ENCODE data around the gene RAP1GAP. TPM values are rescaled to one million over a fixed set of nuclear protein-coding genes. Genes with fewer than 3 reads are reported as not detected.
A peak's percentile ranks its signal among the peaks of the same experiment; 100 is the strongest.

Gene RAP1GAP
- total and polyA plus RNA-seq, 4 donors, result 5.6 to 64.7 (median 28.0) TPM

DNA sequence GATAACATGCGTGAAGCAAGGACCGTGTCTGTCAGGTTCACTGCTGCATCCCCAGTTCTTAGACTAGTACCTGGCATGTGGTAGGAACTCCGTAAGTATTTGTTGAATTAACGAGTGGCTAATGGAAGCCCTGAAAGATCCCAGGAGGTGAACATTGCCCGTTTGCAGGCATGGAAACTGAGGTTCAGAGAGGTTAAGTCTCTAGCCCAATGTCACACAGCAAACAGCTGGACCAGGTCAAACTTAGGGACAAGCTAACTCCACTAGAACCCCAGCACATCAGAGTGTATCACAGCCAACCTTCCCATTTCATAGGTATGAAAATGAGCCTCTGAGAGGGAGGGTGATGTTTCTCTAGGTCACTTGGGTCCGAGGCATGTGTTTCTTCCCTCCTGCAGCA lies 27.6 kb downstream of the RAP1GAP start:
- ATAC-seq (ENCODE audit: insufficient read depth, low FRiP score) (no peak), DNase-seq (no peak)
- H3K4me1 ChIP-seq (ENCODE audit: control insufficient read depth in 5 of 5, insufficient read depth in 5 of 5, low read length in 5 of 5), result no peaks in the 10 kb centered on the region
- no peaks in the 10 kb centered on the region for H3K36me3 ChIP-seq (ENCODE audit: control insufficient read depth in 4 of 4, insufficient read depth in 4 of 4, low read length in 4 of 4)
- H3K27ac ChIP-seq (ENCODE audit: low read depth in 1 of 2, low read length in 1 of 2), result no peak overlapping the region
- TF ChIP-seq, protein P1, sequence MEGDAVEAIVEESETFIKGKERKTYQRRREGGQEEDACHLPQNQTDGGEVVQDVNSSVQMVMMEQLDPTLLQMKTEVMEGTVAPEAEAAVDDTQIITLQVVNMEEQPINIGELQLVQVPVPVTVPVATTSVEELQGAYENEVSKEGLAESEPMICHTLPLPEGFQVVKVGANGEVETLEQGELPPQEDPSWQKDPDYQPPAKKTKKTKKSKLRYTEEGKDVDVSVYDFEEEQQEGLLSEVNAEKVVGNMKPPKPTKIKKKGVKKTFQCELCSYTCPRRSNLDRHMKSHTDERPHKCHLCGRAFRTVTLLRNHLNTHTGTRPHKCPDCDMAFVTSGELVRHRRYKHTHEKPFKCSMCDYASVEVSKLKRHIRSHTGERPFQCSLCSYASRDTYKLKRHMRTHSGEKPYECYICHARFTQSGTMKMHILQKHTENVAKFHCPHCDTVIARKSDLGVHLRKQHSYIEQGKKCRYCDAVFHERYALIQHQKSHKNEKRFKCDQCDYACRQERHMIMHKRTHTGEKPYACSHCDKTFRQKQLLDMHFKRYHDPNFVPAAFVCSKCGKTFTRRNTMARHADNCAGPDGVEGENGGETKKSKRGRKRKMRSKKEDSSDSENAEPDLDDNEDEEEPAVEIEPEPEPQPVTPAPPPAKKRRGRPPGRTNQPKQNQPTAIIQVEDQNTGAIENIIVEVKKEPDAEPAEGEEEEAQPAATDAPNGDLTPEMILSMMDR (IDR thresholded peaks at IDR 0.05; ENCODE audit: control extremely low read depth, extremely low read depth), result no peak
- H3K4me3 ChIP-seq, result no peak overlapping the region
- WGBS, 2 donors, result 87 to 90% methylated on average over 6 of the region's 6 CpGs
- H3K9me3 ChIP-seq (ENCODE audit: control insufficient read depth in 4 of 4, insufficient read depth in 3 of 4, low read length in 3 of 4), result peaks cover 0 to 3% (median 0%) of the 10 kb centered on the region in 4 donors
- H3K27me3 ChIP-seq (ENCODE audit: control insufficient read depth in 3 of 3, insufficient read depth in 3 of 3, low read length in 2 of 3), result no peaks in the 10 kb centered on the region
- no peak overlapping the region for H3K9ac ChIP-seq (ENCODE audit: insufficient read depth in 1 of 2, low read length in 2 of 2)

DNA sequence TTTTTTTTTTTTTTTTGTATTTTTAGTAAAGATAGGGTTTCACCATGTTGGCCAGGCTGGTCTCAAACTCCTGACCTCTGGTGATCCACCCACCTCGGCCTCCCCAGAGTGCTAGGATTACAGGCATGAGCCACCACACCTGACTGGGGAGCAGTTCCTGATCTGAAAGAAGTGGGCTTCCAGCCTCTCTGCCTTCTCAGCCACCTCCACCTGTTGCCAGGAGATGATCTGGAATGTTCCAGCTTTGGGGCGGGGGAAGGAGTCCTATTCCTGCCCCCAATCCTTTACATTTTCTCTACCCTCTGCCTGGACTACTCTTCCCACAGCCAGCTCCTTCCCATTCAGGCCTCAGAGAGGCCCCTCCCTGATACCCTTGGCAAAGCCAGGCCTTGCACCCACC lies 28.1 kb downstream of the RAP1GAP start:
- H3K4me1 ChIP-seq (ENCODE audit: control insufficient read depth in 5 of 5, insufficient read depth in 5 of 5, low read length in 5 of 5), result no peaks in the 10 kb centered on the region
- H3K27ac ChIP-seq (ENCODE audit: low read depth in 1 of 2, low read length in 1 of 2), result no peak overlapping the region
- ATAC-seq (ENCODE audit: insufficient read depth, low FRiP score), result no peak
- DNase-seq, result no peak
- no peaks in the 10 kb centered on the region for H3K27me3 ChIP-seq (ENCODE audit: control insufficient read depth in 3 of 3, insufficient read depth in 3 of 3, low read length in 2 of 3)
- H3K9ac ChIP-seq (ENCODE audit: insufficient read depth in 1 of 2, low read length in 2 of 2), result no peak overlapping the region
- H3K9me3 ChIP-seq (ENCODE audit: control insufficient read depth in 4 of 4, insufficient read depth in 3 of 4, low read length in 3 of 4), result peaks cover 0 to 3% (median 0%) of the 10 kb centered on the region in 4 donors
- no peaks in the 10 kb centered on the region for H3K36me3 ChIP-seq (ENCODE audit: control insufficient read depth in 4 of 4, insufficient read depth in 4 of 4, low read length in 4 of 4)
- TF ChIP-seq, protein P1 (IDR thresholded peaks at IDR 0.05; ENCODE audit: control extremely low read depth, extremely low read depth), result no peak
- 90 to 100% methylated on average over 2 of the region's 2 CpGs for WGBS, 2 donors
- H3K4me3 ChIP-seq, result no peak overlapping the region

DNA sequence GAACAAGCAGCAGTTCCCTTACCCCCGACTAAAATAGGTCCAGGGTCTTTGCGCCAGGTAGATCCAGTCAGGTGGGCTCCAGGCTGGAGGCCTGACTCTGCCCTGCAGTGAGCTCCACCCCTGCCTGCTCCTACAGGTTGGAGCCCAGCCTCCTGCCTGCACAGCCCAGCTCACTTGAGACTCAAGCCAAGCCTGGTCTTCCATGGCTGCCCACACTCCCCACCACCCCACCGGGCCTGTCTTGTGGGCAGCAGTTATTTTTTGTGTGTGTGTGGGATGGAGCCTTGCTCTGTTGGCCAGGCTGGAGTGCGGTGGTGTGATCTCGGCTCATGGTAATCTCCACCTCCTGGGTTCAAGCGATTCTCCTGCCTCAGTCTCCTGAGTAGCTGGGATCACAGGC lies 28.5 kb downstream of the RAP1GAP start:
- H3K27ac ChIP-seq (ENCODE audit: low read depth in 1 of 2, low read length in 1 of 2), result no peak overlapping the region
- 92 to 93% methylated on average over 6 of the region's 6 CpGs for WGBS, 2 donors
- H3K9ac ChIP-seq (ENCODE audit: insufficient read depth in 1 of 2, low read length in 2 of 2), result no peak overlapping the region
- H3K36me3 ChIP-seq (ENCODE audit: control insufficient read depth in 4 of 4, insufficient read depth in 4 of 4, low read length in 4 of 4), result no peaks in the 10 kb centered on the region
- DNase-seq (no peak), ATAC-seq (ENCODE audit: insufficient read depth, low FRiP score) (no peak)
- TF ChIP-seq, protein P1 (IDR thresholded peaks at IDR 0.05; ENCODE audit: control extremely low read depth, extremely low read depth), result no peak
- H3K4me1 ChIP-seq (ENCODE audit: control insufficient read depth in 5 of 5, insufficient read depth in 5 of 5, low read length in 5 of 5), result no peaks in the 10 kb centered on the region
- no peaks in the 10 kb centered on the region for H3K27me3 ChIP-seq (ENCODE audit: control insufficient read depth in 3 of 3, insufficient read depth in 3 of 3, low read length in 2 of 3)
- H3K9me3 ChIP-seq (ENCODE audit: control insufficient read depth in 4 of 4, insufficient read depth in 3 of 4, low read length in 3 of 4), result peaks cover 0 to 3% (median 0%) of the 10 kb centered on the region in 4 donors
- H3K4me3 ChIP-seq, result no peak overlapping the region

DNA sequence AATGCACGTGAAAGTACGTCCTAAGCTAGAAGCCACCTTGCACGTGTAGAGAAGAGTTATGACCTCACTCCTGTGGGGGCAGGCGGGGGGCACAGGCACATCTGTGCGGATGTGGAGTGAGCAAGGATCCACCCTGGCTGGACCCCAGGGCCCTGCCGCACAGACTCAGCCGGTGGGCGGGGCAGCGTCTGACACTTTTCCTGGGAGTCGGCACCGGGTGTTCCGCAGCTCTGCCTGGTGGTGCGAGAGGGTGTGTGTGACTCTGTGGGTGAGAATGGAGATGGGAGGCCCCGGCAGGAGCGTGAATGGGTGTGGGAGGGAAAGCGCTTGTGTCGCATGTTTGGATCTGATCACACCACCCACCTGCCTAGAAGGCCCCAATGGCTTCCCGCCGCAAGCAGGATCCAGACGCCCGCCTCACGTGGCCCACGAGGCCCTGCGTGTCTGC lies 29.5 kb downstream of the RAP1GAP start:
- TF ChIP-seq, protein P1 (IDR thresholded peaks at IDR 0.05; ENCODE audit: control extremely low read depth, extremely low read depth), result no peak
- no peak for DNase-seq
- no peaks in the 10 kb centered on the region for H3K27me3 ChIP-seq (ENCODE audit: control insufficient read depth in 3 of 3, insufficient read depth in 3 of 3, low read length in 2 of 3)
- no peaks in the 10 kb centered on the region for H3K9me3 ChIP-seq (ENCODE audit: control insufficient read depth in 4 of 4, insufficient read depth in 3 of 4, low read length in 3 of 4)
- H3K4me3 ChIP-seq, result no peak overlapping the region
- peak overlapping the region in 1 of 2 donors; percentile 85 for H3K27ac ChIP-seq (ENCODE audit: low read depth in 1 of 2, low read length in 1 of 2)
- peaks cover 0 to 4% (median 0%) of the 10 kb centered on the region in 5 donors for H3K4me1 ChIP-seq (ENCODE audit: control insufficient read depth in 5 of 5, insufficient read depth in 5 of 5, low read length in 5 of 5)
- no peaks in the 10 kb centered on the region for H3K36me3 ChIP-seq (ENCODE audit: control insufficient read depth in 4 of 4, insufficient read depth in 4 of 4, low read length in 4 of 4)
- ATAC-seq (ENCODE audit: insufficient read depth, low FRiP score), result no peak
- no peak overlapping the region for H3K9ac ChIP-seq (ENCODE audit: insufficient read depth in 1 of 2, low read length in 2 of 2)
- 56 to 76% methylated on average over 20 to 24 of the region's 24 CpGs for WGBS, 2 donors
